Measurements from ENCODE around the gene TLL1. TPM values are rescaled to one million over a fixed set of nuclear protein-coding genes. Genes with fewer than 3 reads are reported as not detected.
A peak's percentile ranks its signal among the peaks of the same experiment; 100 is the strongest.

Gene TLL1
- polyA plus RNA-seq, 1 of the 3 experiments (the other 2 are of a cell fraction) = 0.07 TPM

- POLR2A ChIA-PET = no interaction called here
- H3K4me1 ChIP-seq (ENCODE audit: control insufficient read depth in 1 of 2, insufficient read depth in 2 of 2, low read depth in 1 of 2, low read length in 1 of 2) = no peaks in the 10 kb centered on the region
- H3F3A ChIP-seq (replicated peaks; ENCODE audit: insufficient read depth) = no peaks in the 10 kb centered on the region
- WGBS (ENCODE audit: low lambda C conversion rate) = 3% methylated on average over 2 of the region's 2 CpGs
- no peaks in the 10 kb centered on the region for H3K9me3 ChIP-seq
- no peaks in the 10 kb centered on the region for H3K9me2 ChIP-seq
- DNase-seq = no peak
- no peaks in the 10 kb centered on the region for H3K27me3 ChIP-seq (ENCODE audit: insufficient read depth)
- H3K4me2 ChIP-seq = no peak overlapping the region
- H3K79me2 ChIP-seq (ENCODE audit: insufficient read depth) = no peaks in the 10 kb centered on the region
- no peak overlapping the region for H3K9ac ChIP-seq
- CTCF ChIA-PET = no interaction called here
- H3K27ac ChIP-seq (ENCODE audit: low read depth in 2 of 2, low read length in 1 of 2) = no peak overlapping the region
- no peaks in the 10 kb centered on the region for H4K20me1 ChIP-seq (ENCODE audit: insufficient read depth)
- no peaks in the 10 kb centered on the region for H3K36me3 ChIP-seq (replicated peaks in 1 of 2; ENCODE audit: control insufficient read depth in 1 of 2, insufficient read depth in 2 of 2, low read length in 1 of 2)
- H2AFZ ChIP-seq (ENCODE audit: low read depth) = peak overlapping the region; percentile 26; the same call in 1 of the 2 replicates
- no peak overlapping the region for H3K4me3 ChIP-seq (ENCODE audit: low read depth in 2 of 2, low read length in 1 of 2)
- no peak for TF ChIP-seq TAF1 (IDR thresholded peaks at IDR 0.05; ENCODE audit: borderline replicate concordance, low read depth, low read length)
- TF ChIP-seq PBX3 (IDR thresholded peaks at IDR 0.05) = no peak
- TF ChIP-seq RCOR1 (IDR thresholded peaks at IDR 0.05; ENCODE audit: low read length) = no peak
- TF ChIP-seq USF1 (IDR thresholded peaks at IDR 0.05; ENCODE audit: borderline replicate concordance, low read depth) = no peak
- TF ChIP-seq REST (IDR thresholded peaks at IDR 0.05; ENCODE audit: low read depth, low read length) = no peak
Measured at GRCh38 chr4:165828928-165829327, 44.1 kb upstream of the TLL1 start.

GRCh38 chr4:165834116-165834515 lies 38.9 kb upstream of the TLL1 start:
- Histone ChIP-seq H3K4me1 (ENCODE audit: control insufficient read depth in 1 of 2, insufficient read depth in 2 of 2, low read depth in 1 of 2, low read length in 1 of 2) (no peaks in the 10 kb centered on the region), H2AFZ (ENCODE audit: low read depth) (no peak overlapping the region), H3K27me3 (ENCODE audit: insufficient read depth) (peaks cover 4% of the 10 kb centered on the region; the same call in 1 of the 2 replicates), H3K79me2 (ENCODE audit: insufficient read depth) (no peaks in the 10 kb centered on the region), H3K9me2 (no peaks in the 10 kb centered on the region), H3K9ac (no peak overlapping the region), H3K36me3 (replicated peaks in 1 of 2; ENCODE audit: control insufficient read depth in 1 of 2, insufficient read depth in 2 of 2, low read length in 1 of 2) (no peaks in the 10 kb centered on the region), H3K4me2 (no peak overlapping the region), H4K20me1 (ENCODE audit: insufficient read depth) (no peaks in the 10 kb centered on the region), H3K27ac (ENCODE audit: low read depth in 2 of 2, low read length in 1 of 2) (no peak overlapping the region), H3K4me3 (ENCODE audit: low read depth in 2 of 2, low read length in 1 of 2) (no peak overlapping the region), H3F3A (replicated peaks; ENCODE audit: insufficient read depth) (no peaks in the 10 kb centered on the region), H3K9me3 (no peaks in the 10 kb centered on the region)
- 36% methylated on average over 2 of the region's 2 CpGs for WGBS (ENCODE audit: low lambda C conversion rate)
- ChIA-PET POLR2A (no interaction called here), CTCF (no interaction called here)
- no peak for DNase-seq
- TF ChIP-seq ELF1 (IDR thresholded peaks at IDR 0.05) (no peak), ZBTB33 (IDR thresholded peaks at IDR 0.05; ENCODE audit: borderline replicate concordance, low read depth) (no peak), RXRA (IDR thresholded peaks at IDR 0.05; ENCODE audit: borderline replicate concordance, low read depth) (no peak), FOXJ3 (CRISPR knock-in tag; IDR thresholded peaks at IDR 0.05) (no peak), NFIC (IDR thresholded peaks at IDR 0.05; ENCODE audit: borderline replicate concordance) (no peak), REST (IDR thresholded peaks at IDR 0.05; ENCODE audit: low read depth, low read length) (no peak)

All from SK-N-SH (cell line).